HG03196 (cell line): ENCODE results near the gene TXNIP.

Experiments
- ATAC-seq: cut with Tn5 transposase; IDR thresholded peaks from one replicate; pipeline ENCODE4 v1.9.1; 2021; ENCODE audit not compliant: unreplicated experiment

TXNIP gene

DNA sequence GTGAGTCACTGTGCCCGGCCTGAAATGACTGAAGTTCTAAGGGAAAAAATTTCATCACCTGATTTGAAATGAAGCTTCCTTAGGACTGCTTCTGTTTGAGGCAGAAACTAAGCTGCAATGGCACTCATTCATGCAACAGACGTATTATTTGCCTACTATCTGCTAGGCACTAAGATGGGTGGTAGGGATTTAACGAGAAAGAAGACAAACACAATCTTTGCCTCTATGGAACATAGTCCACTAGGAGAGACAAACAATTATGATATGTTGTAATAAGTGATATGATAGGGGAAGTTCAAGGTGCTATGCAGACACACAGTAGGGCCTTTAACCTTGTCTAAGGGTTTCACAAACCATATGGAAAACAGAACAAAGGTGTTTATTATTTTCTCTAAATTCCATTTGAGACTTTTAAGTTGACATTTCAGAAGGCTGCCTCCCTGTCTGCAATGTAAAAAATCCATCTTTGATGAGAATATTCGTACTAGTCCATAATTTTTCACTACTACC is 49.8 kb downstream of the TXNIP start:
- ATAC-seq, result no peak

DNA sequence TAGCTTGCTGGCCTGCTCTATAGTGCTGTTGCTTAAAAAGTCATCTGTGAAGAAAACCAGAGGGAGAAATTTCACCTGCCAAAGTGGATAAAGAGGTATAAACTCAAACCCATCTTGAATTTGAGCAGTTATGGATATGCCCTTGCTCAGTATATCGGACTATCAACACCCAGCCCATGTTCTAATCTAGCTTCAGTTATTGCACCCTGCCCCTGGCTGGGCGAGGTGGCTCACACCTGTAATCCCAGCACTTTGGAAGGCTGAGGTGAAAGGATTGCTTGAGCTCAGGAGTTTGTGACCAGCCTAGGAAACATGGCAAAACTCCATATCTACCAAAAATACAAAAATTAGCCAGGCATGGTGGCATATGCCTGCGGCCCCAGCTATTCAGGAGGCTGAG is 51.8 kb downstream of the TXNIP start:
- no peak for ATAC-seq

DNA sequence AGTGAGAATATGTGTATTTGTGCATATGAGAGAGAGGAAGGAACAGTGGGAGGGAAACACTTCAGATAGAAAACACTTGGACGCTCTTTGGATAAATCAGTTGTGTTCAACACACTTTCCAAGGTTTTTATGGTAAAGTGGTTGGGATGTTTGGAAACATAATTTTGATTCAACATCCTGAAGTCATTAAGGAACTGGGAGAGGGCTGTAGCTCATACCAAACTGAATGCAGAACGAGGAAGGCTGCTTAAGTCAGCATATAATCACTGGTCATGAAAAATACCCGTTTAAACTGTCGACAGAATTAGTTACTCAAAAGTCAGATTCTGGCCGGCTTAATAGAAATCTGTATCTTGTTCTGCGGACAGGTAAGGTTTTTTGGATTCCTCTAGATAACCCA is 53.5 kb downstream of the TXNIP start:
- ATAC-seq, result no peak
